Daoy (cell line): ENCODE data around the gene YEATS2. TPM values are rescaled to one million over a fixed set of nuclear protein-coding genes. Genes with fewer than 3 reads are reported as not detected.
"Not testable (repeated sequence)": the region's sequence is repeated elsewhere in the genome, so short reads cannot be mapped to it uniquely, and the experiment has no call there.

ENCODE experiments used
- DNase-seq: peaks from one replicate; pipeline ENCODE4 v3.0.0-alpha.2; 2015; ENCODE audit warnings: low read depth
- total RNA-seq: library from RNA; depleted of rRNA; stranded (reverse); fragments of >200 nt; shearing (Covaris generic); gene quantifications from 2 replicates; pipeline ENCODE4 v1.2.3, GENCODE V29; 2014; rRNA removed

YEATS2 gene
- 21.6 and 21.8 TPM in 2 replicates for total RNA-seq

- DNase-seq: peak; percentile 79
Measured at GRCh38 chr3:183697610-183698317, at the start of gene YEATS2. Gene YEATS2 (plus strand): TSS chr3:183697797. CDS start chr3:183715163, 17,366 bp downstream.

GRCh38 chr3:183650554-183650953, 47.0 kb upstream of the YEATS2 start:
- DNase-seq: no peak

GRCh38 chr3:183653209-183654064, 44.2 kb upstream of the YEATS2 start:
- no peak for DNase-seq

GRCh38 chr3:183654727-183655126, 42.9 kb upstream of the YEATS2 start:
- no peak for DNase-seq

GRCh38 chr3:183662099-183662498, 35.5 kb upstream of the YEATS2 start:
- DNase-seq: no peak

GRCh38 chr3:183664913-183665381, 32.6 kb upstream of the YEATS2 start:
- peak; percentile 83 for DNase-seq

GRCh38 chr3:183680061-183680460, 17.5 kb upstream of the YEATS2 start:
- no peak for DNase-seq

GRCh38 chr3:183687705-183688104, 9.9 kb upstream of the YEATS2 start:
- no peak for DNase-seq

- no peak for DNase-seq
Measured at GRCh38 chr3:183688874-183689273, 8.7 kb upstream of the YEATS2 start.

- not testable (repeated sequence) for DNase-seq
Measured at GRCh38 chr3:183689621-183690020, 8.0 kb upstream of the YEATS2 start.

GRCh38 chr3:183690402-183690995, 7.1 kb upstream of the YEATS2 start:
- no peak for DNase-seq

- DNase-seq: no peak
Measured at GRCh38 chr3:183692436-183692835, 5.2 kb upstream of the YEATS2 start.

- DNase-seq: no peak
Measured at GRCh38 chr3:183695569-183696364, 1.8 kb upstream of the YEATS2 start.

- no peak for DNase-seq
Measured at GRCh38 chr3:183697123-183697609, 431 bp upstream of the YEATS2 start.

- DNase-seq: peak; percentile 46
Measured at GRCh38 chr3:183698318-183698751, 738 bp downstream of the YEATS2 start.

GRCh38 chr3:183698756-183699155, 1.2 kb downstream of the YEATS2 start:
- DNase-seq: peak; percentile 18

GRCh38 chr3:183699238-183699947, 1.8 kb downstream of the YEATS2 start:
- DNase-seq: no peak

GRCh38 chr3:183701744-183702143, 4.1 kb downstream of the YEATS2 start:
- DNase-seq: no peak

- not testable (repeated sequence) for DNase-seq
Measured at GRCh38 chr3:183703892-183704291, 6.3 kb downstream of the YEATS2 start.

- no peak for DNase-seq
Measured at GRCh38 chr3:183710231-183710630, 12.6 kb downstream of the YEATS2 start.

- DNase-seq: no peak
Measured at GRCh38 chr3:183711516-183711915, 13.9 kb downstream of the YEATS2 start.
